HTR-8/SVneo (cell line): ENCODE data around the gene NTRK1.

ENCODE experiments used
- DNase-seq: peaks from one replicate; pipeline ENCODE4 v3.0.0; 2011; ENCODE audit warnings: low spot score, mixed read lengths; ENCODE audit not compliant: insufficient read length
- FAIRE-seq: peaks from 2 replicates; lab custom pipeline; 2011; peaks lifted over from hg19 to GRCh38; lab: Jason Lieb, UNC

NTRK1 gene

GRCh38 chr1:156893048-156893953 is 32.6 kb downstream of the NTRK1 start, which contains the start of gene PEAR1:
Gene PEAR1, plus strand, starts transcription at chr1:156893718. Its CDS starts 10,209 bp downstream, at chr1:156903927.
- FAIRE-seq = no peak
- DNase-seq = peak; percentile 62

DNA sequence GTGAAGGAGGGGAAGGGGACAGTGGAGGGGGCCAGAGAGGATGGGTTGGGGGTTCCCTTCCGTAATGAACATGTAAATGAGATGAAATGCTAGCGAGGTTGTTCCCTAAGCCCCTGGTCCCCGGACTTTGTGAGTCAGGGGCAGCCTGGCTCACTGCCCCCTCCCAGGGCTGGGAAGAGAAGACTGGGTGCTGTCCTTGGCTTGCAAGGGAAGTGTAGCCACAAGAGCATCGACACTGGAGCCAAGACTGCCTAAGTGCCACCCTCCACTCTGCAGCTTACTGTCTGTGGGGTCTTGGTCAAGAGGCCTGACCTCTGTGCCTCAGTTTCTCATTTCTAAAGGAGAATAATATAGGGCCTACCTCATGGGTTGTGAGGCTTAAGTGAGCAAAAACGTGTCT is 33.3 kb downstream of the NTRK1 start:
- FAIRE-seq = no peak
- DNase-seq = no peak

- no peak for DNase-seq
- FAIRE-seq = no peak
Measured at GRCh38 chr1:156894711-156895454, 34.2 kb downstream of the NTRK1 start.

GRCh38 chr1:156895455-156895812 is 34.8 kb downstream of the NTRK1 start:
- FAIRE-seq (no peak), DNase-seq (no peak)

GRCh38 chr1:156895927-156896326 is 35.3 kb downstream of the NTRK1 start:
- no peak for DNase-seq
- no peak for FAIRE-seq

DNA sequence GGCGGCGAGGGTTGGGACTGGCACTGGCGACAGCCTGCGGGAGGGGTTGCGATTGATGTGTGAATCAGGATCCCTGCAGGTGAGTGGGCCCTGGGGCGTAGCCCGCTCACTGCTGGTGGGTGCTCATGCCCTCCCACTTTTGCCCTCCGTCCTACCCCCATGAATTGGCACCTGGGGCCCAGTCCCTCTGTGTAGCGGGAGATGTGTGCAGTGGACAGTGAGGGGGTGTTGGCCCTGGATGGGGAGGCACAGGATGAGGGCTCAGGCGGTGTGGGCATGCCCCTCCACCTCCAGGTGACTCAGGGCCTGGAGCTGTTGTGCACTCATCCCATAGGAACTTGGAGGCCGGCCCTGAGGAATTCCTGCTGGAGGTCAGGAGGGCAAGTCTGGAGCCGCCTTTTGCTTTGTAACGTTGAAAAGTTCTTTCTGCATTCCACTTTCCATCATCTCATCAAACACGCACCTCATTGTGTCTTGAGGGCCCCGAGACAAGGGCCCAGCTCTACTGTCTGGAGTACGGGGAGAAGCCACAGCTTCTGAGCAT is 35.9 kb downstream of the NTRK1 start:
- FAIRE-seq (peak; percentile 65), DNase-seq (peak; percentile 90)

- no peak for FAIRE-seq
Measured at GRCh38 chr1:156897078-156897825, 36.6 kb downstream of the NTRK1 start.

DNA sequence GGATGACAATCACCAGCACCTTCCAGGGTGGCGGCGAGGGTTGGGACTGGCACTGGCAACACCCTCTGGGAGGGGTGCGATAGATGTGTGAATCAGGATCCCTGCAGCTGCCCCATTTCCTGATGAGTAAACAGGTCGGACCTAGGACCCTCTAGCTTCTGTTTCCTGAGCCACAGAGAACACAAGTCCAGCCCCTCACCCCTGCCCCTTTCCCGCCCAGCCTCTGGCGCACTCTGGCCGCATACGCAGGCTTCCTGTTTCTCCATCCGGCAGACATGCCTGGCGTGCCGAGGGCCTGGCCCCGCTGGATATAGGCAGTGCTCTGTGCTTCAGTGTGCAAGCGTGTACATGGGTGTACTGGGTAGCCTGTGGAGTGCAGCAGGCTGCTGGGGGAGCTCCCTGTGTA is 37.5 kb downstream of the NTRK1 start:
- DNase-seq = peak; percentile 57
- FAIRE-seq = peak; percentile 49

More at GRCh38 chr1:156897078-156897825, 36.6 kb downstream of the NTRK1 start:
- DNase-seq = peak; percentile 55

DNA sequence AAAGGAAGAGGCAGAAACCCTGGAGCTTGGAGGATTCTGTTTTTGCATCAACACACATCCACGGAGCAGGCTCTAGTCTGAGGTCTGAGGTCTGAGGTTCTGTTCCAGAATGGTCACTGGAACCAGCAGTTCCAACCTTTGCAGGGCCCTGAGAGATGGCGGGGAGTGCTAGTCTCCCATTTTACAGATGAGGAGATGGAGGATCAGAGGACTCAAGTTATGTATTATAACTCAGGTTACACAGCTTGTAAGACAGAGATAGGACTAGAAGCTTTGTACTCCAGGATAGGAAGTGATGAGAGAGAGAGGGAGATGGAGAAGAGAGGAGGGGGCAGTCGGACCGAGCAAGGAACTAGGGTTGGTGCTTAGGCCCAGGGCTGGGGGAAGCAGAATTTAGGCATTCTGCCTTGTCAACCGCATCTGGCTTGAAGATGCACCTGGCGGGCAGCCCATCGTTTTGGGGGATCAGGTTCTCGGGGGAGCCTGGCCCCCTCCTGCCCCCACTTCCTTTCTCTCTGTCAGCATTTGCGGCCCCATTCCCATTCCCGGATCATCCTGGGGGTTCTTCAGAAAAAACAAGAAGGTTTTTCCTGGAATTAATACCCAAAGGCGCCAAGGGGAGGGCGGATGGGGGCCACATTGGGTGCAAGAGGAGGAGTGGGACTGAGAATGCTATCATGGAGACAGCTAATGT is 38.5 kb downstream of the NTRK1 start:
- FAIRE-seq = no peak
- no peak for DNase-seq

- no peak for DNase-seq
Measured at GRCh38 chr1:156899956-156900718, 39.5 kb downstream of the NTRK1 start.

DNA sequence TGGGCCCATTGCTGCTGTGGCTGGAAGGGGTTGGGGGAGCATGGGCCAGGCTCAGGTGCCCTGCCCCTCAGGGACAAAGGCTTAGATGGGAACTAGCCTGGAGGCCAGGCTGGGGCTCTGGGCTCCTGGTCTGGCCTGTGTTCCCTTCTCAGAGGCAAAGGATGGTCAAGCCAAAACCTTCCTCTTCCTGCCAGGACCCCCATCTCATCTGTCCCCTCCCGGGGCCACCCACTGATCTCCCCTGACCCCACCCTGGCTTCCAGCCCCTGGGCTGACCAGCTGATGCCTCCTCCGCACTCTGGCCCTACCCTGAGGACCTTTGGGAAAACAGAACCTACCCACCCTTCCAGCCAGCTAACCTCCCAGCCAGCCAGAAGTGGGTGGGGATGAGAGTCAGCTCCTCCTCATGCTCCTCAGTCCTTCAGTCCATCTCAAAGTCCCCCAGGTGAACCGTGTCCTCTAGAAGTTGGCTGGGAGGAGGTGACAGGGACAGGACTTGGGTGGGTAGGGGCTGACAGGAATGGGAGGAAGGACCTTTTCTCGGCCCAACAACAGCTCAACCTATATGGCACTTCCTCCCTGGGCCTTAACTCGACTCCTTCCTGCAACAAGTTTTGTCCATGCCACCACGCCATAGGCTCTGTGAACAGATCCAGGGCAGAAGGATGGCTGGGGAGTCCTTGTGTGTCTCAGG is 40.4 kb downstream of the NTRK1 start:
- DNase-seq (no peak), FAIRE-seq (no peak)

More at GRCh38 chr1:156899956-156900718, 39.5 kb downstream of the NTRK1 start:
- FAIRE-seq = no peak

GRCh38 chr1:156901590-156901900 is 40.9 kb downstream of the NTRK1 start:
- FAIRE-seq (no peak), DNase-seq (no peak)

DNA sequence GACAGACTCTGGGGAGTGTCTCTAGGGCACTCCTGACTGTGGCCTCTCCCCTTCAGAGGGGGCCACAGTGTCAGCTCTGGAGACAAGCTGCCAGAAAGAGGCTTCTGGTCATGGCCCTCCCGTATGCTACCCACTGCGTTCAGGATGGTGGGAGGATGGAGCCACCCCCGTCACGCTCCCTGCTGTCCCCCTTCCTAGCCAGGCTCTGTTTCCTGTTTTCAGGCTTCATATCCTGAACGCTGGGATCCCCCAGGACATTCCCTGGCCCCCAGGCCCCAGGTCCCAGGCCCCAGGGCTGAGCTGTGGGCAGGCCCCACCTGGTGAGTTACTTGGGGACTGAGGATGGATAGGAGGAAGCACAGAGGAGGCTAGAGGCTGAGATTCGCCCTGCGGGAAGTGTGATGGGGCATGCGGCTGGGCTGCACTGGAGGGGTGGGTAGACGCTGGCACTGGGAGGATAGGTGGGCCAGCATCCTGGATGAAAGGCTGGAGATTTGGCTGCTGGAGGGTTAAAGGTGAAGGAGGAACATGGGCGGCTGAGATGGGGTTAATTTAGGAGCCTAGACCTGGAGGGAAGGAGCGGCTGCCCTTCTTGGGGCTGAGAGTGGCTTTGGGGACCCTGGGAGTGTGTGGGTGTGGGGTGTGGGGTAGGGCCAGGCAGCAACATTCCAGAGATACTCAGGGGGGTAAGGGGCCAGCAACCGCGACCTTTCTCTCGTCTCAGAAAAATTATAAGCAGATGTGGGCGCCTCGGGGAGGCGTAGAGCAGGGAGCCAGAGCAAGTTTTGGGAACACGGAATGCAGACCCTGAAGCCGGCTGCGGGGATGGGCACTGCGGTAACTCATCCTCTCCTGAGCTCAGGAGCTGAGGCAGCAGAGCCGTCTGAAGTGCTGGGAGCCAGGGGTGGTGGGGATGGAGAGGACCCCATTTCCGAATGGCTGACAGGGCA is 41.6 kb downstream of the NTRK1 start:
- no peak for FAIRE-seq

DNA sequence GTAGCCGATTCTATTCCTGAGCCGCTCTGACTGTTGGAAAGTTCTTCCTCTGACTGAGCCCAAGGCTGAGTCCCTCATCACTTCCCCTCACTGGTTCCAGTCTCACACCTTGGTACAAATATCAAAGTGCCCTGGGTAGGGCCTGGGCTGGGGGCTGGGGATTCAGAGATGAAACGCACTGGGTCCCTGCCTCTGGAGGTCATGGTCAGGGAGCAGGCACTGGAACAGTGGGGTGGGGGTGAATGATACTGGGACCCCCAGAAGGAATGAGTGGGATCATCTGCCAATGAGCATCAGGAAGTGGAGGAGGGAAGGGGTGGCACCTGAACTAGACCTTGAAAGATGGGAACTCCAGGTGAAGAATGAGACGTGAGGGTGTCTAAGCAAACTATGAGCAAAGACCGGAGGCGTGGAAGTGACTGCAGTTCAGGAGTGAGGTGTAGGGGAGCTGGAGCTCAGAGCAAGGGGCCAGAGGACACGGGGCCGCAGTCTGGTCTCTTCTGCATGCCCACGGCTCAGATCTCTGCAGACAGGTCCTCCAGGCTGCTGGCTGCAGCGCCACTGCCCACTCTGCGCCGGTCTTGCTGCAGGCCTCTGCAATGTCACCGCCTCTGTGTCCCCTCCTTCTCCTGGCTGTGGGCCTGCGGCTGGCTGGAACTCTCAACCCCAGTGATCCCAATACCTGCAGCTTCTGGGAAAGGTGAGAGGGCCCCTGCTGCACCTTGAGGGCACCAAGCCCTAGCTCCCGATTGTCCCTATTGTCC is 42.8 kb downstream of the NTRK1 start:
- DNase-seq (no peak), FAIRE-seq (no peak)

More for the DNA sequence above, 41.6 kb downstream of the NTRK1 start:
- no peak for DNase-seq

DNA sequence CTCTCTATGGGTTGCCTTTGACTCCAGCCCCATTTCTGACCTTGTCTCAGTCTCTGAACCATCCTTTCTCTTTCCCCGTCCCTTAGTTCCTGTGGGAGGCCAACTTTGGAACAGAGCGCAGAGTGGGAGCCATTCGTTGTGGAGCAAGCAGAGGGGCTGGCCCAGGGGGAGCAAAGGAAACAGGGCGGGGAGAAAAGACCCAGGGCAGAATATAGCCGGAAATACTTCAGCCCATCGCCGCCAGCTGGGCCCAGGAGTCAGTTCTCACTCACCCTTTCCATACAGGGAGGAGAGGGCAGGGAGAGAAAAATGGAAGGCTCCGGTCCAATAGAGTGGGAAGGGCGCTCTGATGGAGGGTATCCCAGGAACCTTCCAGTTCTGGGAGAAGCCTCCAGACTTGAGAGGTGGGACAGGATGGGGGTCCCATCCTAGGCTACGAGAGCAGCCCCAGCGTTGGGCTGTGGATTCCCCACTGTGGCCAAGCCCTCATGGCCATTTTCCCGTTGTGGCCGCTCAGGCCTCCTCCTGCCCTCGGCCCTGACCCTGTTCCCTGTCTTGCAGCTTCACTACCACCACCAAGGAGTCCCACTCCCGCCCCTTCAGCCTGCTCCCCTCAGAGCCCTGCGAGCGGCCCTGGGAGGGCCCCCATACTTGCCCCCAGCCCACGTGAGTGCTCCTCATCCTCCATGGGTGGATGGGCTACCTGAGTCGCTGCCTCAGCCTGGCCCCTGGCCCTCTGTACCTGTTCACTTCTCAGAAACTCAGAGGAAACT is 43.7 kb downstream of the NTRK1 start:
- no peak for DNase-seq
- FAIRE-seq = no peak

GRCh38 chr1:156905176-156905575 is 44.5 kb downstream of the NTRK1 start:
- FAIRE-seq = no peak

More at GRCh38 chr1:156905176-156905575, 44.5 kb downstream of the NTRK1 start:
- no peak for DNase-seq
